Kasumi-1 (cell line): ENCODE measurements around the gene ANKRD55.
"Not testable (repeated sequence)": the region's sequence is repeated elsewhere in the genome, so short reads cannot be mapped to it uniquely, and the experiment has no call there.

Experiments
- DNase-seq, 2 experiments: peaks; one replicate each; lab custom pipeline; 2025; lab: John Stamatoyannopoulos, UW

ANKRD55 gene

GRCh38 chr5:56144211-56144610 lies 88.9 kb downstream of the ANKRD55 start:
- no peak for DNase-seq

- no peak for DNase-seq
These were observed 89.8 kb downstream of the ANKRD55 start for GRCh38 chr5:56143373-56143714.

DNA sequence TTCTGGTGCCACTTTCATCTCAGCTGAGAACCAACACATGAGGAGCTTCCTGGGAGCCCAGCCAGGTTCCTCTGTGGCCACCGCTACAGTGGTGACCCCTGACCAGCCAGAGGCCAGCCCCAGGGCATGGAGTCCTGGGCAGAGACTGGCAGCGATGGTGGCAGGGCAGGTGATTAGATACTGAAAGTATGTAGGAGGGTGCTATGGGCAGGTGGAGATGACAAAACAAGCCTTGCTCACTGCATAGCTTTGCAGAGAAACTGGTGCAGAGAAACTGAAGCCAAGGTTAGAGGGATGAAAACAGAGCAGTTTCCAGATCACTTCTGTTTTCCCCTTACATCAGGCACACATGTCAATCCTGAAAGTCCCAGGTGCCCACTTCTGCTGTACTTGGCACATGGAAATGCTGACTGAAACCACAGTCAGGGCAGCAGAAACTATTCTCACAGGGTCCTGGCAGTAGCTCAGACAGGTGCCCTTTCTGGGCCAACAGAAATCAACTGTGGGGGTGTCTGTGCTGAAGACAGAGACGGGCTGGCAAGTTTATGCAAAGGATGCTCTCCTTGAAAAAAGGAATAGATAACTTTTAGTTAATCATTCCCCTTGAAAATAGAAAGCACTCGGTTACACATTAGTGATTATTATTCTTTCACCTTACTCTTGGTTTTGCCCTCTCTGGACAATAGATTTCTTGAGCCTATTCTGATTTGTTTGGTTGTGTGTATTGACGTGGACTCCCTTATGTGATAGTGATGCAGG lies 90.3 kb downstream of the ANKRD55 start:
- no peak for DNase-seq

DNA sequence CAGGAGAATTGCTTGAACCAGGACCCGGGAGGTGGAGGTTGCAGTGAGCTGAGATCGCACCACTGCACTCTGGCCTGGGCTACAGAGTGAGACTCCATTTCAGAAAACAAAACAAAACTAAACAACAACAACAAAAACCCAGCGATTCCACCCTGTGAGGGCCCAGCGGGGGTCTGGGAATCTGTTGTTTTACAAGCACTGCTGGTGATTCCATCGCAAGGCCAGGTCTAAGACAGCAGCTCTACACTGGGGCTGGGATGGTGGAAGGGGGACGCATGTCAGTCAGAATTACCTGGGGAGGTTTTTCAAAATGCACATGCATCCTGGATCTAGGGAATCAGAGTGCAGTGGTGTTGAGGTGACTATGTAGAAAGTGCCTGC lies 90.9 kb downstream of the ANKRD55 start:
- DNase-seq, result no peak

DNA sequence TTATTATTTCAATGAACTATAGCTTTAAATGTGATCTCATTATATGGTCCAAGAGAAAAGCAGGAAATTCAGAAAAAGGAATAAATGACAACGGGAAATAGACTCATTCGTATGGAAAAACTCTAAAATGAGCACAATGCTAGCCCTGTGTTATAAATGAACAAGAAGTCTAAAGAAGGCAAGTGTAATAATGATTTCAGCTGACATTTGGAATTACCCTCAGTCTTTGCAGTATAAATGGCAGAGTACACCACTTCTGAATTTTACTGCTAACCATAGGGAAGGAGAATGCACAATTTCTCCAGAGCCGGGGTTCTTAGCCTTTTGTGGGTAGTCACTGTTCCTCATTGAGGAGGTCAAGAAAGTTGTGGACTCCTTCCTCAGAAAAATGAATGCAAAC lies 93.1 kb downstream of the ANKRD55 start:
- DNase-seq, result no peak

- DNase-seq, result no peak
These were observed 102.5 kb downstream of the ANKRD55 start for GRCh38 chr5:56130664-56131063.

- DNase-seq, result no peak
These were observed 103.8 kb downstream of the ANKRD55 start for GRCh38 chr5:56129288-56129687.

DNA sequence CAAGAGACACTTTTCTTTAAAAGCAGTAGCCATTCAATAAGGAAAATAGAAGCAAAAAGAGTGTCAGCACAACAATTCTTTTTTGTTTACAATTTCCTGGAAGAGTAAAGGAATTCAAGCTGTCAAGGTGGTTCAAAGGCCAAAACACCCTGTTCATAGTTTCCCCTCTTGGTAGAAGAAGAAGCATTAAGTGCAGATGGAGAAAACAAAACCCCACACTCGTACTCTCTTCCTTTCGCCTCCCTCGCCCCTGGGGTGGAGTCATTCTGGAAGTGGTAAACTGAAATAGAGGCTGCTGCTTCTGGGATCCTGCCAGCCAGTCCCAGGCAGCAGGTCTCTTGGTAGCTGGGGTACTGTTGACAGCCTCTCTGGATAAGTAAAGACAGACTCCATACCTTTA lies 105.0 kb downstream of the ANKRD55 start:
- no peak for DNase-seq

GRCh38 chr5:56126487-56127179 lies 106.5 kb downstream of the ANKRD55 start:
- no peak for DNase-seq

GRCh38 chr5:56123531-56124243 lies 109.4 kb downstream of the ANKRD55 start:
- no peak for DNase-seq

GRCh38 chr5:56122360-56122985 lies 110.7 kb downstream of the ANKRD55 start:
- not testable (repeated sequence) for DNase-seq

DNA sequence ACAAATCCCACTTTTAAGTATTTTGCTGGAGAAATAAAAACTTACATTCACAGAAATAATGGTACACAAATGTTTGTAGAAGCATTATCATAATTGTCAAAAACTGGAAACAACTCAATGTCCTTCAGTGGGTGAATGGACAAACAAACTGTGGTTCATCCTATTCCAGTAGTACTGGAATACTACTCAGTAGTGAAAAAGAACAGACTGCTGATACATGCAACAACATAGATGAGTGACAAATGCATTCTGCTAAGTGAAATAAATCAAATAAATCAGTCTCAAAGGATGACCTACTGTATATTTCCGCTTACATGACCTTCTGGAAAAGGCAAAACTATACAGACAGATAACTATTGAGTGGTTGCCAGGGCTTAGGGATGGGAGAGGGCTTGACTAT lies 114.1 kb downstream of the ANKRD55 start:
- DNase-seq, result no peak

GRCh38 chr5:56116599-56117141 lies 116.5 kb downstream of the ANKRD55 start:
- peak; percentile 32 to 43 for DNase-seq

DNA sequence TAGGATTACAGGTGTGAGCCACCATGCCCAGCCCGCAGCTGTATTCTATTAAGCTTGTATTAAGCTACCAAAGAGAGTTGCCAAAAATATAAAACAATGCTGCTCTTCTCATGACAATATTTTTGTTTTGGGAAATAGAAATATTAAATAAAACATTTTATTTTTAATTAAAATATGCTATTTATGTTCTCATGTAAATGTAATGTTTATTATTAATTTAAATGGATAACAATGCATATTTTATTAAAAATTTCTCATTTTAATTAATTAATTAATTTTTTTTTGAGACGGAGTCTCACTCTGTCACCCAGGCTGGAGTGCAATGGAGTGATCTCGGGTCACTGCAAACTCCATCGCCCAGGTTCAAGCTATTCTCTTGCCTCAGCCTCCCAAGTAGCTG lies 117.5 kb downstream of the ANKRD55 start:
- DNase-seq, result no peak

DNA sequence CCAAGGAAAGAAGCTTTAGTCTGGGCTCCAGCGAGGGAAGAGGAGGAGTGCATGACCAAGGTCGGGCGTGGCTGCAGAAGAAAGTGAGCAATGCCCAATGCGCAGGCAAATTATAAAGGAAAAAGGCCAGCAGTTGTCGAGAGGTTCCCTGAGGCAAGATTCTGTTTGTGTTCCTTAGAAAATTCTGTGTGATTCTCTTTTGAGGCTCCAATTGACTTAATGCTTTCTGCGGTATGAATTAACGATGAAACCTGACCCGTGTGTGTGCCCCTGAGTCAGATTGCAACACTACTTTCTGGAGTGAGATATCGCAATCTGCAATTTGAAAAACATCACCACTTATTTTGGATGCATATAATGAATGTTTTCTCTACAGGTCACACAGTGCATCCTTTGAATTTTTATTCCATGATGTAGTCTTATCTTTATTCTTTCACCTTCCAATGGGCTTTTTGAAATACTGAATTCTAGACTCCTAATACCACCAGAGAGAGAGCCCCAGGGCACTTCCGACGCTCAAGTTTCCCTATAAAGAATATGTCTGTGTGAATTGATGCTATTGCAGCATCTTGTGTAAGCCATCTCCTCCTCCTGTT lies 120.5 kb downstream of the ANKRD55 start:
- no peak for DNase-seq

DNA sequence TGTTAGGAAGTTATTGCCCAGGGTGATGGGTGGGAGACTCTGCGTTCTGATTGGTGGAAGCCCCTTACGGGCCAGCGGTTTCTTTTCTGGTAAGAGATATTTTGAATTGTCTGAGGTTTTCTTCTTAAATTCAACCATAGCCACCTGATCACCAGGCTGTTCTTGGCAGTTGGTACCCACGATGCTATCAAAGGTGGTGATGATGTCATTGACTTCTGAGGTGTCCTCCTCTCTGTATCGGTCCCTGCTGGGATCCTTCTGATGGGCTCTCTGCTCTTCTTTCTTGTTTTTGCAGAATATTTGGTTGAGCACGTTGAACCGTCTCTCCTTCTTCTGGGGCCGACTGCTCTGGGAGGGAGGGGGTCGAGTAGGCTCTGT lies 121.7 kb downstream of the ANKRD55 start:
- no peak for DNase-seq

DNA sequence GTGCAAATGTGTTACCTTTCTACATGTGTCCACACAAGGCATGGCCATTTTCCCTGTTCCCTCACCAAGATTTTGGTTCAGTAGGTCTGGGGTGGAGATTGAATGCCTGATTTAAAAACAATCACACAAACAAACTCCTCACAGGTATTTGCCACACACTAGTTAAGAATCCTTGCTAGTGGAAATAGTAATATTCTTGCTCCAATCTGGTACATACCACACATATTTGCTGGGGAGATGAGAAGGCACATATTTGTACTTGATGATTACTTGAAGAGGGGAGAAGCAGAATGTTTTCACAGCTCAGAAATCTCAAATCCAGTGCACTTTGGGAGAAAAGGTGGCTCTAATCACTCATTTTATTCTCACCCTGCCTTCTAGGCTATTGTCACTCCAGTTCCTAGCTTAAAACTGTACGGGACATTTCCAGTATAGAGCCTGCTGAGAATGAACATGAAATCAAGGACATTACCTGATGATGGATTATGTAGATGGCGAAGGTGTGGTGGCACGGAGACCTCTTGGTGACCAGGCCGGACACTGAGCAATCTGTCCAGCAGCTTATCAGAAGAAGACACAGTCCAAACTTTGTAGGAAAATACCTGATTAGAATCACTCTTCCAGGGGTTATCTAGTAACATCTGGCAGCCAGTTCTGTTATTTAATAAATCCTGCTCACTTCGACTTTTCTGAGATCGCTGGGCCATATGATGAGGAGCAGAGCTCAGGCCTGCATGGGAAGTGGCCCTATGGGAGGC lies 122.3 kb downstream of the ANKRD55 start:
- no peak for DNase-seq

GRCh38 chr5:56108246-56108645 lies 124.9 kb downstream of the ANKRD55 start:
- DNase-seq, result no peak

DNA sequence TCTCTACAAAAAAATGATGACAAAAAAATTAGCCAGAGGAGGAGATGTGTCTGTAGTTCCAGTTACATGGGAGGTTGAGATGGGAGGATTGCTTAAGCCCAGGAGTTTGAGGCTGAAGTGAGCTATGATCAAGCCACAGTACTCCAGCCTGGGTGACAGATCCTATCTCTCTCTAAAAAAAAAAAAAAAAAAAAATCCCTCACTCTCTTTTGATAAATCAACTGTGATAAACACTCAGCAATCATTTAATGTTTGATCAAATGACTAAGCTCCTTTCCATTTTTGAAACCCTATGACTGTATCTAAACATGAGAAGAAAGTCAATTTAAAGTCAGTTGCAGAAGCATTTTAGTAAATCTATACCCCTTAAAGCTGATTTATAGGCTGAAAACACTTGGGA lies 126.3 kb downstream of the ANKRD55 start:
- DNase-seq, result no peak

- no peak for DNase-seq
These were observed 127.4 kb downstream of the ANKRD55 start for GRCh38 chr5:56105511-56106291.

GRCh38 chr5:56102889-56103288 lies 130.2 kb downstream of the ANKRD55 start:
- no peak for DNase-seq
